Measurements from ENCODE around the gene LRP8. TPM values are rescaled to one million over a fixed set of nuclear protein-coding genes. Genes with fewer than 3 reads are reported as not detected.

Gene LRP8
- polyA plus RNA-seq, 1 of the 3 experiments (the other 2 are of a cell fraction), result 19.9 TPM

DNA sequence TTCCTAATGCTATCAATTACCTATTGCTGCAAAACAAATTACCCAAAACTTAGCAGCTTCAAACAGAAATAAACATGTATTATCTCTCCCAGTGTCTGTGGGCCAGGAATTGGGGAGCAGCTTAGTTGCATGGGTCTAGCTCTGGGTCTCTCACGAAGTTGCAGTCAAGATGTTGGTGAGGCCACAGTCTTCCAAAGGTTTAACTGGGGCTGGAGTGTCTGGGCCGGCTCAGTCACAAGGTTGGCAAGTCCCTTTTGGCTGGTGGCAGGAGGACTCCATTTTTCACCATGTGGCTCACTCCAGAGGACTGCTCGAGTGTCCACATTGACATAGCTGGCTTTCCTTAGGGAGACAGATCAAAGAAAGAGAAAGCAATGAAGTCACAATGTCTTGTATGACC is 5.0 kb upstream of the LRP8 start:
- H4K20me1 ChIP-seq (ENCODE audit: insufficient read depth), result no peaks in the 10 kb centered on the region
- H3K27ac ChIP-seq (ENCODE audit: low read depth in 2 of 2, low read length in 1 of 2), result no peak overlapping the region
- H3K4me2 ChIP-seq, result no peak overlapping the region
- H3K36me3 ChIP-seq (replicated peaks in 1 of 2; ENCODE audit: control insufficient read depth in 1 of 2, insufficient read depth in 2 of 2, low read length in 1 of 2), result no peaks in the 10 kb centered on the region
- H3K79me2 ChIP-seq (ENCODE audit: insufficient read depth), result no peaks in the 10 kb centered on the region
- ChIA-PET POLR2A (no interaction called here), CTCF (interaction anchor here (1.1 to 1.4 kb wide), 3 partner anchors 54 to 65 kb away, joined by 4 to 6 read pairs (median 6); no protein-coding TSS in a partner anchor)
- no peaks in the 10 kb centered on the region for H3K9me3 ChIP-seq
- DNase-seq, result no peak
- peaks cover 0 to 5% of the 10 kb centered on the region in 2 experiments; a peak in 1 of 4 replicates for H3K4me1 ChIP-seq (ENCODE audit: control insufficient read depth in 1 of 2, insufficient read depth in 2 of 2, low read depth in 1 of 2, low read length in 1 of 2)
- no peaks in the 10 kb centered on the region for H3K9me2 ChIP-seq
- no peak overlapping the region for H2AFZ ChIP-seq (ENCODE audit: low read depth)
- no peak for TF ChIP-seq SIN3A (IDR thresholded peaks at IDR 0.05; ENCODE audit: borderline replicate concordance, low read depth, low read length)
- no peaks in the 10 kb centered on the region for H3K27me3 ChIP-seq (ENCODE audit: insufficient read depth)
- no peaks in the 10 kb centered on the region for H3F3A ChIP-seq (replicated peaks; ENCODE audit: insufficient read depth)
- 77% methylated on average over 3 of the region's 3 CpGs for WGBS (ENCODE audit: low lambda C conversion rate)
- no peak overlapping the region for H3K4me3 ChIP-seq (ENCODE audit: low read depth in 2 of 2, low read length in 1 of 2)
- no peak overlapping the region for H3K9ac ChIP-seq

DNA sequence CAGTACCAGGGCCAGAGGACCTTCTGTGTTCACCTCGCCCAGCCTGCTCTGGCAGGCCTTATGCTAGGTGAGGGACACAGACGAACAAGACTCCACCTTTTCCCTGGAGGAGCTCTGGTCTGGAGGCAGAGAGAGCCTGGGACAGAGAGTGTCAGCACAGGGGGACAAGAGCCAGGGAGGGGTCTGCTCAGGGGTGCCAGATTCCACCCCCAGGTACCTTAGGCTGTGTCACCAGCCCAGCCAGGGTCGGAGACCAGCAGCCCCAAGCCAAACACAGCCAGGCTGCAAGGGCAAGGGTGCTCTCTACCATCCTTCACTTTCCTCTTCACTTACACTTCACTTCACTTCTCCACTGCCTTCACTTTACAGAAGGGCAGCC is 4.3 kb upstream of the LRP8 start:
- Histone ChIP-seq H4K20me1 (ENCODE audit: insufficient read depth) (no peaks in the 10 kb centered on the region), H3K4me3 (ENCODE audit: low read depth in 2 of 2, low read length in 1 of 2) (no peak overlapping the region), H2AFZ (ENCODE audit: low read depth) (no peak overlapping the region), H3K9me2 (no peaks in the 10 kb centered on the region), H3K79me2 (ENCODE audit: insufficient read depth) (no peaks in the 10 kb centered on the region), H3K4me1 (ENCODE audit: control insufficient read depth in 1 of 2, insufficient read depth in 2 of 2, low read depth in 1 of 2, low read length in 1 of 2) (peaks cover 0 to 5% of the 10 kb centered on the region in 2 experiments; a peak in 1 of 4 replicates), H3F3A (replicated peaks; ENCODE audit: insufficient read depth) (no peaks in the 10 kb centered on the region), H3K4me2 (no peak overlapping the region), H3K27ac (ENCODE audit: low read depth in 2 of 2, low read length in 1 of 2) (no peak overlapping the region), H3K9me3 (no peaks in the 10 kb centered on the region), H3K9ac (no peak overlapping the region), H3K27me3 (ENCODE audit: insufficient read depth) (no peaks in the 10 kb centered on the region), H3K36me3 (replicated peaks in 1 of 2; ENCODE audit: control insufficient read depth in 1 of 2, insufficient read depth in 2 of 2, low read length in 1 of 2) (no peaks in the 10 kb centered on the region)
- ChIA-PET CTCF (interaction anchor here (1.1 to 1.4 kb wide), 4 partner anchors 16 to 66 kb away, joined by 3 to 6 read pairs (median 5); no protein-coding TSS in a partner anchor), POLR2A (no interaction called here)
- WGBS (ENCODE audit: low lambda C conversion rate), result 84% methylated on average over 3 of the region's 3 CpGs
- TF ChIP-seq, protein P1, sequence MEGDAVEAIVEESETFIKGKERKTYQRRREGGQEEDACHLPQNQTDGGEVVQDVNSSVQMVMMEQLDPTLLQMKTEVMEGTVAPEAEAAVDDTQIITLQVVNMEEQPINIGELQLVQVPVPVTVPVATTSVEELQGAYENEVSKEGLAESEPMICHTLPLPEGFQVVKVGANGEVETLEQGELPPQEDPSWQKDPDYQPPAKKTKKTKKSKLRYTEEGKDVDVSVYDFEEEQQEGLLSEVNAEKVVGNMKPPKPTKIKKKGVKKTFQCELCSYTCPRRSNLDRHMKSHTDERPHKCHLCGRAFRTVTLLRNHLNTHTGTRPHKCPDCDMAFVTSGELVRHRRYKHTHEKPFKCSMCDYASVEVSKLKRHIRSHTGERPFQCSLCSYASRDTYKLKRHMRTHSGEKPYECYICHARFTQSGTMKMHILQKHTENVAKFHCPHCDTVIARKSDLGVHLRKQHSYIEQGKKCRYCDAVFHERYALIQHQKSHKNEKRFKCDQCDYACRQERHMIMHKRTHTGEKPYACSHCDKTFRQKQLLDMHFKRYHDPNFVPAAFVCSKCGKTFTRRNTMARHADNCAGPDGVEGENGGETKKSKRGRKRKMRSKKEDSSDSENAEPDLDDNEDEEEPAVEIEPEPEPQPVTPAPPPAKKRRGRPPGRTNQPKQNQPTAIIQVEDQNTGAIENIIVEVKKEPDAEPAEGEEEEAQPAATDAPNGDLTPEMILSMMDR (IDR thresholded peaks at IDR 0.05), result no peak
- TF ChIP-seq, protein P2, sequence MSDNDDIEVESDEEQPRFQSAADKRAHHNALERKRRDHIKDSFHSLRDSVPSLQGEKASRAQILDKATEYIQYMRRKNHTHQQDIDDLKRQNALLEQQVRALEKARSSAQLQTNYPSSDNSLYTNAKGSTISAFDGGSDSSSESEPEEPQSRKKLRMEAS (IDR thresholded peaks at IDR 0.05; ENCODE audit: low read depth), result no peak
- TF ChIP-seq FOXJ3 (CRISPR knock-in tag; IDR thresholded peaks at IDR 0.05) (no peak), FOXM1 (IDR thresholded peaks at IDR 0.05; ENCODE audit: low read depth) (no peak), MEF2A (IDR thresholded peaks at IDR 0.05; ENCODE audit: borderline replicate concordance, low read depth) (no peak), CHD2 (IDR thresholded peaks at IDR 0.05; ENCODE audit: low read length, partially characterized antibody) (no peak), POLR2AphosphoS5 (IDR thresholded peaks at IDR 0.05; ENCODE audit: low read depth, low read length) (no peak)
- TF ChIP-seq, protein P3, sequence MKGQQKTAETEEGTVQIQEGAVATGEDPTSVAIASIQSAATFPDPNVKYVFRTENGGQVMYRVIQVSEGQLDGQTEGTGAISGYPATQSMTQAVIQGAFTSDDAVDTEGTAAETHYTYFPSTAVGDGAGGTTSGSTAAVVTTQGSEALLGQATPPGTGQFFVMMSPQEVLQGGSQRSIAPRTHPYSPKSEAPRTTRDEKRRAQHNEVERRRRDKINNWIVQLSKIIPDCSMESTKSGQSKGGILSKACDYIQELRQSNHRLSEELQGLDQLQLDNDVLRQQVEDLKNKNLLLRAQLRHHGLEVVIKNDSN (IDR thresholded peaks at IDR 0.05; ENCODE audit: borderline replicate concordance, low read depth), result no peak
- DNase-seq, result no peak

All from SK-N-SH (cell line).